HCT116 (cell line): ENCODE results near the gene NSF. TPM values are rescaled to one million over a fixed set of nuclear protein-coding genes. Genes with fewer than 3 reads are reported as not detected.
A peak's percentile ranks its signal among the peaks of the same experiment; 100 is the strongest.

Experiments used
- ATAC-seq: fragments of 200-7000 bp; cut with Tn5 transposase; 2 replicates; pipeline ENCODE4 v1.9.1; 2020; ENCODE audit warnings: mild to moderate bottlenecking, moderate library complexity
- BruUV-seq: library from RNA; stranded (reverse); fragments of 400-500 nt; replicated peaks from 2 replicates; lab custom pipeline; 2021; lab: Mats Ljungman, UMichigan
- CTCF ChIA-PET: fragments of 300-600 bp; sonication (Branson Sonifier 250); formaldehyde crosslinking; loops from one replicate; lab custom pipeline; 2021; ENCODE audit warnings: antibody characterized with exemption; lab: Charles Lee
- POLR2A ChIA-PET: fragments of 300-600, 350-600 bp; sonication (Branson Sonifier 250); formaldehyde crosslinking; loops from one replicate; lab custom pipeline; 2021; ENCODE audit warnings: antibody characterized with exemption; lab: Charles Lee
- RAD21 ChIA-PET, 2 experiments: fragments of 300-600 bp; sonication (Branson Sonifier 250); formaldehyde crosslinking; loops; one replicate each; lab custom pipeline; 2023; ENCODE audit warnings: low total read pairs in 2 of 2; ENCODE audit not compliant: uncharacterized antibody in 2 of 2, unreplicated experiment in 2 of 2, low non-redundant PET in 1 of 2; lab: Charles Lee
- DNase-seq: peaks from one replicate; pipeline ENCODE4 v3.0.0-alpha.2; 2010; ENCODE audit warnings: low read depth, low spot score
- H2AFZ ChIP-seq: fragments of 200-600 bp; shearing (Covaris generic), sonication (generic); 2 replicates; pipeline ENCODE4 v1.6.1; 2017; ENCODE audit warnings: low read depth, mixed run types, mixed read lengths, antibody characterized with exemption, low read length; ENCODE audit not compliant: poor library complexity, severe bottlenecking
- H3K27ac ChIP-seq: 2 replicates; pipeline ENCODE4 v1.5.1; 2012; ENCODE audit warnings: low read depth, low read length
- H3K27me3 ChIP-seq: fragments of 200-600 bp; sonication (generic); 2 replicates; pipeline ENCODE4 v1.6.1; 2016; ENCODE audit warnings: mixed run types, low read length, mixed read lengths; ENCODE audit not compliant: insufficient read depth
- H3K36me3 ChIP-seq, 2 experiments: fragments of 200-500 bp in 1 of 2; fragments of 200-600 bp in 1 of 2; sonication (Bioruptor generic) in 1 of 2; sonication (generic) in 1 of 2; 2 replicates each; pipeline versions ENCODE4 v1.5.1 to v1.6.1; 2014 to 2016; ENCODE audit warnings: low read length in 2 of 2, inconsistent platforms in 1 of 2, mixed read lengths in 1 of 2, mixed run types in 1 of 2; ENCODE audit not compliant: insufficient read depth in 2 of 2, control insufficient read depth in 1 of 2
- H3K4me1 ChIP-seq, 2 experiments: fragments of 200-600 bp in 1 of 2; sonication (generic) in 1 of 2; 2 replicates each; pipeline versions ENCODE4 v1.5.1 to v1.6.1; 2012 to 2017; ENCODE audit warnings: low read length in 2 of 2, inconsistent platforms in 1 of 2, mild to moderate bottlenecking in 1 of 2, mixed read lengths in 1 of 2, mixed run types in 1 of 2, moderate library complexity in 1 of 2; ENCODE audit not compliant: insufficient read depth in 2 of 2, control insufficient read depth in 1 of 2
- H3K4me2 ChIP-seq: fragments of 200-600 bp; sonication (generic); 2 replicates; pipeline ENCODE4 v1.6.1; 2017; ENCODE audit warnings: mixed run types, low read length, mixed read lengths
- H3K4me3 ChIP-seq, 2 experiments: fragments of 200-600 bp in 1 of 2; sonication (generic) in 1 of 2; replicated peaks in 1 of 2; 2 replicates each; pipeline ENCODE4 v1.5.1; 2011 to 2016; ENCODE audit warnings: low read length in 2 of 2, control low read depth in 1 of 2, low read depth in 1 of 2, mild to moderate bottlenecking in 1 of 2, mixed read lengths in 1 of 2, mixed run types in 1 of 2
- H3K79me2 ChIP-seq: fragments of 200-600 bp; sonication (generic); 2 replicates; pipeline ENCODE4 v1.6.1; 2017; ENCODE audit warnings: mild to moderate bottlenecking, mixed run types, low read length, moderate library complexity, mixed read lengths; ENCODE audit not compliant: insufficient read depth
- H3K9ac ChIP-seq: fragments of 200-600 bp; sonication (generic); 2 replicates; pipeline ENCODE4 v1.6.1; 2016; ENCODE audit warnings: low read length, mixed read lengths
- H3K9me2 ChIP-seq: fragments of 200-600 bp; sonication (generic), shearing (Covaris generic); 2 replicates; pipeline ENCODE4 v1.6.1; 2017; ENCODE audit warnings: mixed run types, mild to moderate bottlenecking, moderate library complexity; ENCODE audit not compliant: insufficient read depth
- H3K9me3 ChIP-seq, 2 experiments: fragments of 200-500 bp in 1 of 2; fragments of 200-600 bp in 1 of 2; sonication (Bioruptor generic) in 1 of 2; sonication (generic) in 1 of 2; 2 replicates each; pipeline ENCODE4 v1.6.1; 2014 to 2017; ENCODE audit warnings: low read length in 2 of 2, mixed read lengths in 2 of 2, inconsistent platforms in 1 of 2, low read depth in 1 of 2, mild to moderate bottlenecking in 1 of 2, mixed run types in 1 of 2, moderate library complexity in 1 of 2; ENCODE audit not compliant: control insufficient read depth in 1 of 2, insufficient read depth in 1 of 2
- H4K20me1 ChIP-seq: fragments of 200-600 bp; sonication (generic), shearing (Covaris generic); 2 replicates; pipeline ENCODE4 v1.6.1; 2017; ENCODE audit warnings: mixed run types, mild to moderate bottlenecking, moderate library complexity; ENCODE audit not compliant: insufficient read depth
- ATF3 ChIP-seq: IDR thresholded peaks from 2 replicates; pipeline ENCODE4 v1.6.1; 2012
- CBX3 ChIP-seq: IDR thresholded peaks from 2 replicates; pipeline ENCODE4 v1.6.1; 2012; ENCODE audit warnings: low read depth
- CEBPB ChIP-seq: IDR thresholded peaks from 2 replicates; pipeline ENCODE4 v1.6.1; 2012; ENCODE audit warnings: low read depth
- CTCF ChIP-seq, 3 experiments: fragments of 200-600 bp in 1 of 3; sonication (generic) in 1 of 3; IDR thresholded peaks in 2 of 3; conservative IDR thresholded peaks in 1 of 3; 2 replicates each; pipeline ENCODE4 v1.5.1; 2012 to 2017; ENCODE audit warnings: low read depth in 2 of 3, low read length in 2 of 3, antibody characterized with exemption in 1 of 3, borderline replicate concordance in 1 of 3, control low read depth in 1 of 3, mild to moderate bottlenecking in 1 of 3, mixed read lengths in 1 of 3, mixed run types in 1 of 3, moderate library complexity in 1 of 3; ENCODE audit not compliant: insufficient read depth in 1 of 3
- EGR1 ChIP-seq: IDR thresholded peaks from 2 replicates; pipeline ENCODE4 v1.6.1; 2012; ENCODE audit warnings: low read depth
- EZH2phosphoT487 ChIP-seq: fragments of 200-600 bp; IDR thresholded peaks from 2 replicates; pipeline ENCODE4 v1.6.1; 2018; ENCODE audit warnings: antibody characterized with exemption, borderline replicate concordance
- JUND ChIP-seq: IDR thresholded peaks from 2 replicates; pipeline ENCODE4 v1.6.1; 2012
- POLR2A ChIP-seq: IDR thresholded peaks from 2 replicates; pipeline ENCODE4 v1.7.0; 2011; ENCODE audit warnings: borderline replicate concordance; ENCODE audit not compliant: insufficient read depth, insufficient read length; ENCODE audit errors: extremely low read depth
- POLR2AphosphoS5 ChIP-seq: IDR thresholded peaks from 2 replicates; pipeline ENCODE4 v1.6.1; 2011; ENCODE audit warnings: mild to moderate bottlenecking, low read depth, low read length, moderate library complexity
- RAD21 ChIP-seq: IDR thresholded peaks from 2 replicates; pipeline ENCODE4 v1.6.1; 2012; ENCODE audit warnings: low read depth, mild to moderate bottlenecking
- SIN3A ChIP-seq: IDR thresholded peaks from 2 replicates; pipeline ENCODE4 v1.6.1; 2012; ENCODE audit warnings: low read depth
- SP1 ChIP-seq: IDR thresholded peaks from 2 replicates; pipeline ENCODE4 v1.6.1; 2012; ENCODE audit warnings: low read depth
- SRF ChIP-seq: IDR thresholded peaks from 2 replicates; pipeline ENCODE4 v1.6.1; 2012; ENCODE audit warnings: low read depth
- TCF7L2 ChIP-seq: IDR thresholded peaks from 2 replicates; pipeline ENCODE4 v1.7.0; 2011; ENCODE audit warnings: borderline replicate concordance, inconsistent platforms; ENCODE audit not compliant: insufficient read depth, insufficient read length; ENCODE audit errors: extremely low read depth
- ZBTB33 ChIP-seq: IDR thresholded peaks from 2 replicates; pipeline ENCODE4 v1.6.1; 2011; ENCODE audit warnings: mild to moderate bottlenecking, low read length, moderate library complexity; ENCODE audit not compliant: insufficient replicate concordance; ENCODE audit errors: extremely low read depth
- ZFX ChIP-seq: fragments of 450-650 bp; IDR thresholded peaks from 2 replicates; pipeline ENCODE4 v1.6.1; 2017
- intact Hi-C: fragments of 100-400 bp; cut with micrococcal nuclease; formaldehyde crosslinking; loops from 2 replicates; pipeline ENCODE4 v1.10.0; 2022
- total RNA-seq: library from RNA; stranded (reverse); gene quantifications from one replicate; pipeline ENCODE4 v1.2.1, GENCODE V29; 2021; ENCODE audit not compliant: unreplicated experiment

Gene NSF
- total RNA-seq, 1 experiment from 2014 or later = 61.1 TPM

GRCh38 chr17:46756081-46756735 is 165.7 kb downstream of the NSF start:
- CTCF ChIA-PET = no interaction called here
- TSS peak; percentile 45 for BruUV-seq

GRCh38 chr17:46756861-46757260 is 166.4 kb downstream of the NSF start:
- ChIA-PET RAD21 (no interaction called here), POLR2A (no interaction called here), CTCF (no interaction called here)
- no peak for DNase-seq
- peaks cover 16 to 22% of the 10 kb centered on the region in 2 experiments for H3K4me1 ChIP-seq
- H3K9me3 ChIP-seq = no peaks in the 10 kb centered on the region
- no peak for ATAC-seq
- intact Hi-C loops = no loop called here
- H4K20me1 ChIP-seq = no peaks in the 10 kb centered on the region
- no peaks in the 10 kb centered on the region for H3K27me3 ChIP-seq
- no peak overlapping the region for H3K4me3 ChIP-seq
- no TSS peak for BruUV-seq
- no peak for TF ChIP-seq POLR2A
- no peak for TF ChIP-seq TCF7L2
- TF ChIP-seq CBX3 = no peak
- TF ChIP-seq CEBPB = no peak
- TF ChIP-seq SP1 = no peak
- no peak for TF ChIP-seq RAD21
- TF ChIP-seq SIN3A = no peak
- no peak for TF ChIP-seq ATF3
- no peak for TF ChIP-seq JUND
- TF ChIP-seq ZBTB33 = no peak
- TF ChIP-seq CTCF (IDR thresholded peaks at IDR 0.05 in 2 of 3, conservative IDR thresholded peaks at IDR 0.05 in 1 of 3; ENCODE audit: borderline replicate concordance in 1 of 3, insufficient read depth in 1 of 3, low read depth in 2 of 3, low read length in 2 of 3) = no peak
- no peak for TF ChIP-seq EZH2phosphoT487
- no peak for TF ChIP-seq EGR1
- TF ChIP-seq SRF = no peak
- TF ChIP-seq ZFX = no peak
- no peak overlapping the region for H3K27ac ChIP-seq
- H3K9me2 ChIP-seq = no peaks in the 10 kb centered on the region
- peaks cover 3 to 5% of the 10 kb centered on the region in 2 experiments; a peak in 1 of 4 replicates for H3K36me3 ChIP-seq
- no peaks in the 10 kb centered on the region for H3K79me2 ChIP-seq
- H3K4me2 ChIP-seq = peak overlapping the region; percentile 35; the same call in 1 of the 2 replicates
- H2AFZ ChIP-seq = no peak overlapping the region
- H3K9ac ChIP-seq = no peak overlapping the region

More at GRCh38 chr17:46756081-46756735, 165.7 kb downstream of the NSF start:
- no peaks in the 10 kb centered on the region for H3K9me3 ChIP-seq
- no peak overlapping the region for H3K27ac ChIP-seq
- no peaks in the 10 kb centered on the region for H3K79me2 ChIP-seq
- no peaks in the 10 kb centered on the region for H3K27me3 ChIP-seq
- ChIA-PET POLR2A (no interaction called here), RAD21 (no interaction called here)
- no peak overlapping the region for H3K9ac ChIP-seq
- H3K36me3 ChIP-seq = peaks cover 3 to 5% of the 10 kb centered on the region in 2 experiments; a peak in 2 of 4 replicates
- no peaks in the 10 kb centered on the region for H3K9me2 ChIP-seq
- no peak for TF ChIP-seq POLR2AphosphoS5
- H4K20me1 ChIP-seq = no peaks in the 10 kb centered on the region
- no peak overlapping the region for H3K4me2 ChIP-seq
- DNase-seq (no peak), ATAC-seq (no peak)
- peaks cover 16 to 22% of the 10 kb centered on the region in 2 experiments for H3K4me1 ChIP-seq
- H3K4me3 ChIP-seq = no peak overlapping the region
- intact Hi-C loops = no loop called here
- H2AFZ ChIP-seq = no peak overlapping the region
